Activated CD4-positive, CD25-positive, alpha-beta regulatory T cell treated with anti-CD3 and anti-CD28 coated beads, Interleukin-2, amount 50 U/mL, for 24 hours (primary cell): ENCODE data around the gene SF3B6.

Source experiments
- ATAC-seq, 2 donors: fragments of 150-1000 bp; cut with Tn5 transposase; one replicate each; pipeline ENCODE4 v1.10.0; 2021; ENCODE audit warnings: mild to moderate bottlenecking in 1 of 2, moderate library complexity in 1 of 2

SF3B6 gene

GRCh38 chr2:24018241-24018640, 57.9 kb downstream of the SF3B6 start:
- ATAC-seq, result no peak

GRCh38 chr2:24017711-24018110, 58.4 kb downstream of the SF3B6 start:
- no peak for ATAC-seq
